Calu3 (cell line): ENCODE measurements around the gene NOC2L. TPM values are rescaled to one million over a fixed set of nuclear protein-coding genes. Genes with fewer than 3 reads are reported as not detected.
A peak's percentile ranks its signal among the peaks of the same experiment; 100 is the strongest.

Experiments
- BruUV-seq: library from RNA; stranded (reverse); fragments of 400-500 nt; replicated peaks from 2 replicates; lab custom pipeline; 2021; lab: Mats Ljungman, UMichigan
- CTCF ChIA-PET: fragments of 300-600 bp; sonication (Branson Sonifier 250); formaldehyde crosslinking; loops from one replicate; lab custom pipeline; 2022; ENCODE audit warnings: antibody characterized with exemption; lab: Charles Lee
- DNase-seq: peaks from one replicate; pipeline ENCODE4 v3.0.0; 2022
- H3K27ac Mint-ChIP-seq: one replicate; pipeline ENCODE4 v1.8.0; 2022; ENCODE audit warnings: mixed read lengths; ENCODE audit not compliant: unreplicated experiment
- H3K27me3 Mint-ChIP-seq: one replicate; pipeline ENCODE4 v1.8.0; 2022; ENCODE audit warnings: mixed read lengths; ENCODE audit not compliant: unreplicated experiment
- H3K36me3 Mint-ChIP-seq: one replicate; pipeline ENCODE4 v1.8.0; 2022; ENCODE audit warnings: mild to moderate bottlenecking, moderate library complexity, mixed read lengths; ENCODE audit not compliant: insufficient read depth, unreplicated experiment
- H3K4me1 Mint-ChIP-seq: one replicate; pipeline ENCODE4 v1.8.0; 2022; ENCODE audit warnings: mild to moderate bottlenecking, low read depth, mixed read lengths; ENCODE audit not compliant: unreplicated experiment
- H3K4me3 Mint-ChIP-seq: one replicate; pipeline ENCODE4 v1.8.0; 2022; ENCODE audit warnings: mild to moderate bottlenecking, low read depth, moderate library complexity, mixed read lengths; ENCODE audit not compliant: unreplicated experiment
- H3K9me3 Mint-ChIP-seq: one replicate; pipeline ENCODE4 v1.8.0; 2022; ENCODE audit warnings: low read depth, mixed read lengths; ENCODE audit not compliant: unreplicated experiment
- CTCF ChIP-seq: fragments of 200-600 bp; IDR thresholded peaks from one replicate; pipeline ENCODE4 v1.8.0; 2022; ENCODE audit warnings: antibody characterized with exemption; ENCODE audit not compliant: unreplicated experiment
- intact Hi-C: fragments of 100-400 bp; cut with micrococcal nuclease; formaldehyde crosslinking; loops from one replicate; pipeline ENCODE4 v1.10.0; 2022; ENCODE audit not compliant: unreplicated experiment
- total RNA-seq: library from RNA; stranded (reverse); gene quantifications from 2 replicates; pipeline ENCODE4 v1.2.3, GENCODE V29; 2022

NOC2L gene
- total RNA-seq, 1 experiment from 2014 or later = 98.6 TPM

GRCh38 chr1:941588-942383 lies 17.3 kb downstream of the NOC2L start:
- H3K27ac Mint-ChIP-seq = peak overlapping the region; percentile 27

GRCh38 chr1:941015-941587 lies 18.0 kb downstream of the NOC2L start:
- peaks cover 9% of the 10 kb centered on the region for H3K27me3 Mint-ChIP-seq
- no peak for TF ChIP-seq CTCF
- peak overlapping the region; percentile 27 for H3K27ac Mint-ChIP-seq
- H3K36me3 Mint-ChIP-seq = peaks cover 21% of the 10 kb centered on the region
- CTCF ChIA-PET = interaction anchor here (0.6 kb wide), 1 partner anchor 29 kb away, joined by 5 read pairs; no protein-coding TSS in a partner anchor
- peak overlapping the region; percentile 54 for H3K4me3 Mint-ChIP-seq
- H3K4me1 Mint-ChIP-seq = peaks cover 13% of the 10 kb centered on the region
- intact Hi-C loops = no loop called here
- DNase-seq = no peak
- no peaks in the 10 kb centered on the region for H3K9me3 Mint-ChIP-seq
- BruUV-seq = no TSS peak

More at GRCh38 chr1:941588-942383, 17.3 kb downstream of the NOC2L start:
- peaks cover 13% of the 10 kb centered on the region for H3K4me1 Mint-ChIP-seq
- no TSS peak for BruUV-seq
- peak; percentile 44 for DNase-seq
- no peak for TF ChIP-seq CTCF
- intact Hi-C loops = no loop called here
- H3K4me3 Mint-ChIP-seq = peak overlapping the region; percentile 54
- CTCF ChIA-PET = interaction anchor here (0.6 kb wide), 1 partner anchor 29 kb away, joined by 5 read pairs; no protein-coding TSS in a partner anchor
- H3K36me3 Mint-ChIP-seq = peaks cover 21% of the 10 kb centered on the region
- H3K27me3 Mint-ChIP-seq = peaks cover 9% of the 10 kb centered on the region
- no peaks in the 10 kb centered on the region for H3K9me3 Mint-ChIP-seq

- H3K27ac Mint-ChIP-seq = no peak overlapping the region
- H3K36me3 Mint-ChIP-seq = peaks cover 13% of the 10 kb centered on the region
- BruUV-seq = no TSS peak
- H3K9me3 Mint-ChIP-seq = no peaks in the 10 kb centered on the region
- peaks cover 13% of the 10 kb centered on the region for H3K4me1 Mint-ChIP-seq
- peaks cover 16% of the 10 kb centered on the region for H3K27me3 Mint-ChIP-seq
- CTCF ChIA-PET = no interaction called here
- intact Hi-C loops = no loop called here
- peak overlapping the region; percentile 54 for H3K4me3 Mint-ChIP-seq
- peak; percentile 20 for TF ChIP-seq CTCF
- peak; percentile 79 for DNase-seq
Measured at GRCh38 chr1:940107-941014, 18.7 kb downstream of the NOC2L start.

- TF ChIP-seq CTCF = no peak
- H3K4me3 Mint-ChIP-seq = no peak overlapping the region
- CTCF ChIA-PET = no interaction called here
Measured at GRCh38 chr1:939511-940106, 19.4 kb downstream of the NOC2L start.

More at GRCh38 chr1:939511-940106, 19.4 kb downstream of the NOC2L start:
- DNase-seq = no peak
- H3K36me3 Mint-ChIP-seq = peaks cover 13% of the 10 kb centered on the region
- no peaks in the 10 kb centered on the region for H3K9me3 Mint-ChIP-seq
- H3K27me3 Mint-ChIP-seq = peaks cover 23% of the 10 kb centered on the region
- BruUV-seq = no TSS peak
- intact Hi-C loops = no loop called here
- no peak overlapping the region for H3K27ac Mint-ChIP-seq
- H3K4me1 Mint-ChIP-seq = peaks cover 19% of the 10 kb centered on the region
